Activated CD8-positive, alpha-beta memory T cell treated with anti-CD3 and anti-CD28 coated beads for 24 hours (primary cell): ENCODE results near the gene ACTL9.
"Not testable (repeated sequence)": the region's sequence is repeated elsewhere in the genome, so short reads cannot be mapped to it uniquely, and the experiment has no call there.

Experiments used
- DNase-seq: peaks from one replicate; pipeline ENCODE4 v3.0.0-alpha.2; 2020

Gene ACTL9, protein sequence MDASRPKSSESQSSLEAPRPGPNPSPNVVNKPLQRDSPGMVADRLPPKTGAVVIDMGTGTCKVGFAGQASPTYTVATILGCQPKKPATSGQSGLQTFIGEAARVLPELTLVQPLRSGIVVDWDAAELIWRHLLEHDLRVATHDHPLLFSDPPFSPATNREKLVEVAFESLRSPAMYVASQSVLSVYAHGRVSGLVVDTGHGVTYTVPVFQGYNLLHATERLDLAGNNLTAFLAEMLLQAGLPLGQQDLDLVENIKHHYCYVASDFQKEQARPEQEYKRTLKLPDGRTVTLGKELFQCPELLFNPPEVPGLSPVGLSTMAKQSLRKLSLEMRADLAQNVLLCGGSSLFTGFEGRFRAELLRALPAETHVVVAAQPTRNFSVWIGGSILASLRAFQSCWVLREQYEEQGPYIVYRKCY

DNA sequence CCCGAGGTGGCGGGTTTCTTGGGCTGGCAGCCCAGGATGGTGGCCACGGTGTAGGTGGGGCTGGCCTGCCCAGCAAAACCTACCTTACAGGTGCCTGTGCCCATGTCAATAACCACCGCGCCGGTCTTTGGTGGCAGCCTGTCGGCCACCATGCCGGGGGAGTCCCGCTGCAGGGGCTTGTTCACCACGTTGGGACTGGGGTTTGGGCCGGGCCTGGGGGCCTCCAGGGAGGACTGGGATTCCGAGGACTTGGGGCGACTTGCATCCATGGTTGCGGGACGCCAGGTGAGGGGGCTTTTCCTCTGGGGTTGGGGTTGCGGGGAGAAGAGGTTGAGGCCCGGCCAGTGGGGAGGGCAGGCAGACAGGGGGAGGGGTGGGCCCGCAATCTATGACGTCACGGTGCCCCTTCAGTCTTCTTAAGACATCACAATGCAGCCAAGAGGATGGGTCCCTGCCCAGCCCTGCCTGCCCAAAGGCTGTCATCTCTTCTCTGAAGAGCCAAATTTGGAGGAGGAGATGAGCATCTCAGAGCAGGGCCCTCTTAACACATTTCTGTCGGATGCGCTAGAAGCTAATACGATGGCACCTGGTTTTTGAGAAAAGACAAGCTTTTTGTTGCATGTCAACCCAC is at the start of gene ACTL9:
Gene ACTL9, minus strand, starts transcription at position 363 of the 631 bp plus-strand sequence. Its CDS starts 94 bp downstream, at position 269.
- no peak for DNase-seq

DNA sequence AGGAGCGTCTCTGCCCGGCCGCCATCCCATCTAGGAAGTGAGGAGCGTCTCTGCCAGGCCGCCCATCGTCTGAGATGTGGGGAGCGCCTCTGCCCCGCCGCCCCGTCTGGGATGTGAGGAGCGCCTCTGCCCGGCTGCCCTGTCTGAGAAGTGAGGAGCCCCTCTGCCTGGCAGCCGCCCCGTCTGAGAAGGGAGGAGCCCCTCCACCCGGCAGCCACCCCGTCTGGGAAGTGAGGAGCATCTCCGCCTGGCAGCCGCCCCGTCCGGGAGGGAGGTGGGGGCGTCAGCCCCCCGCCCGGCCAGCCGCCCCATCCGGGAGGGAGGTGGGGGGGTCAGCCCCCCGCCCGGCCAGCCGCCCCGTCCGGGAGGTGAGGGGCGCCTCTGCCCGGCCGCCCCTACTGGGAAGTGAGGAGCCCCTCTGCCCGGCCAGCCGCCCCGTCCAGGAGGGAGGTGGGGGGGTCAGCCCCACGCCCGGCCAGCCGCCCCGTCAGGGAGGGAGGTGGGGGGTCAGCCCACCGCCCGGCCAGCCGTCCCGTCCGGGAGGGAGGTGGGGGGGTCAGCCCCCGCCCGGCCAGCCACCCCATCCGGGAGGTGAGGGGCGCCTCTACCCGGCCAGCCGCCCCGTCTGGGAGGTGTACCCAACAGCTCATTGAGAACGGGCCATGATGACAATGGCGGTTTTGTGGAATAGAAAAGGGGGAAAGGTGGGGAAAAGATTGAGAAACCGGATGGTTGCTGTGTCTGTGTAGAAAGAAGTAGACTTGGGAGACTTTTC is 40.9 kb upstream of the ACTL9 start:
- peak; percentile 17 for DNase-seq

DNA sequence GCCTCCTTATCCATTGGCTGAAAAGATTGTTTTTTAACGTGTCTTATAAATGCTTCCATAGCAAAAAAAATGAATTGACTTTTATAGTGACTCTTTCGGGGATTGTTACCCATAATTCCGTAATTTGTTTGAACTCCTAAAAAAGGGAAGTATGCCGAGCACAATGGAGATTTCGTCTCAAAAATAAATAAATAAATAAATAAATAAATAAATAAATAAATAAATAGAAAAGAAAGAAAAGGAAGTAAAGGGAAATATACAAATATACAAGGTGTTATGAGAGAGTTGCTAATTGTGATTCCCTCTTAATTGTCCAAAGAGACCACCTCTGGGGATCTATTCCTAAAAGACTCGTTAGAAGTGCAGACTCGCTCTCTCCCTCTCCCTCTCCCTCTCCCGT is 39.8 kb upstream of the ACTL9 start:
- DNase-seq = no peak

DNA sequence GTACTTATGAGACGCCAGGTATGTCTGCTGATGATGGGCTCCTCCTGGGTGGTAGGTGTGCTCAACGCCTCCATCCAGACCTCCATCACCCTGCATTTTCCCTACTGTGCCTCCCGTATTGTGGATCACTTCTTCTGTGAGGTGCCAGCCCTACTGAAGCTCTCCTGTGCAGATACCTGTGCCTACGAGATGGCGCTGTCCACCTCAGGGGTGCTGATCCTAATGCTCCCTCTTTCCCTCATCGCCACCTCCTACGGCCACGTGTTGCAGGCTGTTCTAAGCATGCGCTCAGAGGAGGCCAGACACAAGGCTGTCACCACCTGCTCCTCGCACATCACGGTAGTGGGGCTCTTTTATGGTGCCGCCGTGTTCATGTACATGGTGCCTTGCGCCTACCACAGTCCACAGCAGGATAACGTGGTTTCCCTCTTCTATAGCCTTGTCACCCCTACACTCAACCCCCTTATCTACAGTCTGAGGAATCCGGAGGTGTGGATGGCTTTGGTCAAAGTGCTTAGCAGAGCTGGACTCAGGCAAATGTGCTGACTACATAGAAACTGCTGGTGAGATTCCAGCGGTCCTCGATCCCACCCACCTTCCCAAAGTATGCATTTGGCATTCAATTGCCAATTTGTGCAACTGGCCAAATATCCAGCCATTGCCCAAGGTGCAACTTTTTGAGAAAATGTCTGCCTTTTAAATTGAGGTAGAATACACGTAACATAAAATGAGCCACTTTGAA is 33.0 kb upstream of the ACTL9 start:
- no peak for DNase-seq

DNA sequence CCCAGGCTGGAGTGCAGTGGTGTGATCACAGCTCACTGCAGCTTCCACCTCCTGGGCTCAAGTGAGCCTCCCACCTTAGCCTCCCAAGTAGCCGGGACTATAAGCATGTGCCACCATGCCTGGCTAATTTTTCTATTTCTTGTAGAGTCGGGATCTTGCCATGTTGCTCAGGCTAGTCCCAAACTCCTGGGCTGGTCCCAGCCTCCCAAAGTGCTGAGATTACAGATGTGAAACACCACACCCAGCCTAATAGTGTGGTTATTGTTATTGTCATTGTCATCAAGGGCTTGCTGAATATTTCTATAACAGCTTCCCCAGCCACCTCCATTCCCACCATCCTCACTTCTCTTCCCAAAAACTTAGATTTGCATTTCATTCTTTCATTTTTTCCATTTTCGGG is 25.7 kb upstream of the ACTL9 start:
- DNase-seq = no peak

DNA sequence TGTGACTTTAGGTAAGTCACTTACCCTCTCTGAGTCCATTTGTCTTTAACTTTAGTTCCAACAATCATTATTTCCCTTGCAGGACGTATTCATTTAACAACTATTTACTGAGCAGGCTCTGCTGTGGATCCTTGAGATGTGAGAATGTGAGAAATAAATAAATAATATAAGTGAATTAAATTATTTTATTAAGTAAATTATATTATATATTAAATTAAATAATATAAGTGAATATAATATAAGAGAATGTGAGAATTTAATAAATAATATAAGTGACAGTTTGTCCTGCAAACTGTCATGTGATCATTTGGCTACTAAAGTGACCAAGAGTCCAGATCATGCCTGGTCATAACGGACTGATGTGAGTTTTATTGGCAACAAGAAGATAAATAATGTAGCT is 23.4 kb upstream of the ACTL9 start:
- DNase-seq = no peak

DNA sequence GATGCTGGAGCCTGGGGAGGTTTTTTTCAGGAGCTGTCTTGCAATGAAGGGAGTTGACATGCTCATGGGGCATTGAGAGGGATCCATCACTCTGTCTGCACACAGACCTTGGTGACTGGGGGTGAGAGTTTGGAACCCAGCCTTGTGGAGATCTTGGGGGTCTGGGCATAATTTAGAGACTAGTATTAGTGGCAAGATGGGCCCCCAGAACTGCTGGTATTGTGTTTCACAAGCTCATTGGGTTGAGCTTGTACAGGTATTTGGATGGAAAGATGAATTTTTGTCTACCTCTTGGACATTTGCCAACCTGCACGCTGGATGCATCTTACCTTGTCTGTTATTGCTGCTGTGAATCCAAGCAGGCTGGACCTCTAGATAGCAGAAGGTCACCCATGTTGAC is 22.7 kb upstream of the ACTL9 start, which contains the start of gene OR2Z1:
Gene OR2Z1, plus strand, starts transcription at position 301 of the 400 bp plus-strand sequence. CDS start 9,395 bp downstream, outside the sequence.
- peak; percentile 24 for DNase-seq

DNA sequence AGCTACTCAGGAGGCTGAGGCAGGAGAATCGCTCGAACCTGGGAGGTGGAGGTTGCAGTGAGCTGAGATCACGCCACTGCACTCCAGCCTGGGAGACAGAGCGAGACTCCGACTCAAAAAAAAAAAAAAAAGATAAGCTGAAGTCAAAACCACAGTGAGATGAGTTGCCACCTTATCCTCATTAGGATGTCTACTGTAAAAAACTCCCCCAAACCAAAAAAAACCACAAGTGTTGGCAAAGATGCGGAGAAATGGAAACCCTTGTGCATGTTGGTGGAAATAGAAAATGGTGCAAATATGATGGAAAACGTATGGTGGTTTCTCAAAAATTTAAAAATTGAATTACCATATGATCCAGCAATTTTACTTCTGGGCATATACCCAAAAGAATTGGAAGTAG is 11.7 kb upstream of the ACTL9 start:
- not testable (repeated sequence) for DNase-seq

DNA sequence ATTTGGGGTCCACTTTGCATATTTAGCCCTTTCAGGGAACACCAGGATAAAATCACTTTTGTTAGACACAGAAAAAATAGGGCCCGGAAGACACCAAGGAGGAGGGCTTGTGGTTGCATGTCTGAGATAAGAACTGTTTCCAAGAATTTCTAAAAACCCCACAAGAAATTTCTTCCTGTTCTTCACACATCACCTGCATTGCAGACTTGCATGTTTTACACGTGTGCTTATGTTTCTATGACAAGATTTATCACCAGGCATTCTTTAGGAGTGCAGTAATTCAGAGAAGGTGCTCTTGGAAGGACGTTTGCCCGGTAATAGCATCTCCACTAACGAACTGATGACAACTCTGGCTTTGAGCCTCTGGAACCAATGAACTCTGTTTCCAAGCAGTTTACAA is 7.1 kb upstream of the ACTL9 start:
- no peak for DNase-seq

DNA sequence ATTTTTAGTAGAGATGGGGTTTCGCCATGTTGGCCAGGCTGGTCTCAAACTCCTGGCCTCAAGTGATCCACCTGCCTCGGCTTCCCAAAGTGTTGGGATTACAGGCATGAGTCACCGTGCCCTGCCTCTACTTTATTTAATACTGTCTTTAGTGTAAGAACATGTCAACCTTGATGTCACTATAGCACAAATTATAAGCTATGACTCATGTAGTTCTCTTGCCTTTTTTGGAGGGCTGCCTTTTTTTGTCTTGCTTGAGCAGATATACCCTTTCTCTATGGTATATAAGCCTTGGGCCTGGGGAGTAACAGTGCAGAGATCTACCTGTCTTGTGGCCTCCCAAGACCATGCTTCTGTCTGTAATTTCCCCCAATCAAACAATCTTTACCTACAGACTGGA is 6.7 kb upstream of the ACTL9 start:
- not testable (repeated sequence) for DNase-seq

DNA sequence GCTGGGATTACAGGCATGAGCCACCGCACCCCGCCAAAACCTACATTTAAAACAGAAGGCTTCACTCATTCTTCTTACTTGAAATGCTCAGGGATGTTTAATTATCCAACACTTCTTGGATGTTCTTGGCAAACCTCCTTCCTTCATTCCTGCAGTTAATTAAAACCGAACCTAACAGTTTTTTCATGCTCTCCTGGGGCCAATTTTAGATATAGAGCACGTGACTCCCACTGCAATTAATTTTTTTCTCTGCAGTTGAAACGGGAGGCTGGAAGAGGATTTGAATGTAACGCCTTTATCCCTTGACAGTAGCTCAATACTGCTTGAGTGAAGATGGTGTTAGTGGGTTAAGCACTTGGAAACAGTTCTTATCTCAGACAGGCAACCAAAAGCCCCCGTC is 4.6 kb upstream of the ACTL9 start:
- no peak for DNase-seq

DNA sequence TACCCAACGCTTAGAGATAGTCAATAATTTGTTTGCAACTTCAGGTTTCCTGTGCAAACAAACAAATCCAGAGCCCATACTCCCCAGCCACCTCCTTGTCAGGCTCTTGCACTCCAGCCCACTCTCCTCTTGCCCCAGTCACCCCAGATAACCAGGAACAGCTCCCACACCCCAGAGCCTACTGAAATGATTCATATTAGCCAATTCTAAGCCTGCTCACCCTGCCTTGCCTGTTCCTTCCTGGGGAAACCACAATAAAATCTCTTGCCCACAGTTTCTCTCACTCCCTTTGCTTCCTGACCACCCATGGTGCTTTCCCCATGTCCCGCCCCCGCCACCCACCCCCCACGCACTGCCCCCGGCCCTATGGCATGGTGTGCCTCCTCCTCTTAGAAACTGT is 3.8 kb upstream of the ACTL9 start:
- DNase-seq = peak; percentile 69

DNA sequence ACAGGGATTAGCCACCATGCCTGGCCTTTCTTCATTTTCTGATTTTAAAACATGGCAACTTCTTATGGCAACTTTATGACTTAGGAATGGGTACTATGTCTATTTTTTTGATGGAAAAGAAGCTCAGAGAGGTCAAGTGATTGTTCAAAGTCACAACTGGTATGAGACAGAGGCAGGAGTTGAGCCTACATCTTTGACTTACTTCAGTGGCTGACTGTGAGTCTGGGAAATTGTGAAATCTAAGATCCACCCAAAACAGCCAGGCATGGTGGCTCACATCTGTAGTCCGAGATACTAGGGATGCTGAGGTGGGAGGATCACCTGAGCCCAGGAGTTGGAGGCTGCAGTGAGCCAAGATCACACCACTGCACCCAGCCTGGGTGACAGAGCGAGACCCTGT is 2.4 kb upstream of the ACTL9 start:
- DNase-seq = no peak

DNA sequence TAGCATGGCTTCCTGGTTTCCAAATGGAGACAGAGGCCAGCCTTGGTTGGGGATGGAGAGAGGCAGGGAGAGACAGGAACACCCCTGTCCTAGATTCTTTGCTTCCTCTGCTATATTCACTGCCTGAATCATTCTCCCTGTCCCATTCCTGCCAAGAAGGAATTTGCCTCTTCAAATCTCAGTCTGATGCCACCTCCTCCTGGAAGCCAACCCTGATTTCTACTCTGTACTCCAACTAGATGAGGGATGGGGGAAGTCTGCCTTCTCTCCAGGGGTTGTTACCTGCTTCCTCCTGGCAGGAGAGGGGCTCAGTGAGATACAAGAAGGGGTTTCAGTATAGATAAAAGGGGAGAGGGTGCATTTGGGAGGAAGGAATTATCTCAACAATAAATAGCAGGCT is 1.3 kb upstream of the ACTL9 start:
- DNase-seq = no peak

DNA sequence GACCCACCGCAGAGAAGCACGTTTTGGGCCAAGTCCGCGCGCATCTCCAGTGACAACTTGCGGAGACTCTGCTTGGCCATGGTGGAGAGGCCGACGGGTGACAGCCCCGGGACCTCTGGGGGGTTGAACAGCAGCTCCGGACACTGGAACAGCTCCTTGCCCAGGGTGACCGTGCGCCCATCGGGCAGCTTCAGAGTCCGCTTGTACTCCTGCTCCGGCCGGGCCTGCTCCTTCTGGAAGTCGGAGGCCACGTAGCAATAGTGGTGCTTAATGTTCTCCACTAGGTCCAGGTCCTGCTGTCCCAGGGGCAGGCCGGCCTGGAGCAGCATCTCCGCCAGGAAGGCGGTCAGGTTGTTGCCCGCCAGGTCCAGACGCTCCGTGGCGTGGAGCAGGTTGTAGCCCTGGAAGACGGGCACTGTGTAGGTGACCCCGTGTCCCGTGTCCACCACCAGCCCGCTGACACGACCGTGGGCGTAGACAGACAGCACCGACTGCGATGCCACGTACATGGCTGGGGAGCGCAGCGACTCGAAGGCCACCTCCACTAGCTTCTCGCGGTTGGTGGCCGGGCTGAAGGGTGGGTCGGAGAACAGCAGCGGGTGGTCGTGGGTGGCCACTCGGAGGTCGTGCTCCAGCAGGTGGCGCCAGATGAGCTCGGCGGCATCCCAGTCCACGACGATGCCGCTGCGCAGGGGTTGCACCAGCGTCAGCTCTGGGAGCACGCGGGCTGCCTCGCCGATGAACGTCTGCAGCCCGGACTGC is 743 bp downstream of the ACTL9 start:
- DNase-seq = no peak

DNA sequence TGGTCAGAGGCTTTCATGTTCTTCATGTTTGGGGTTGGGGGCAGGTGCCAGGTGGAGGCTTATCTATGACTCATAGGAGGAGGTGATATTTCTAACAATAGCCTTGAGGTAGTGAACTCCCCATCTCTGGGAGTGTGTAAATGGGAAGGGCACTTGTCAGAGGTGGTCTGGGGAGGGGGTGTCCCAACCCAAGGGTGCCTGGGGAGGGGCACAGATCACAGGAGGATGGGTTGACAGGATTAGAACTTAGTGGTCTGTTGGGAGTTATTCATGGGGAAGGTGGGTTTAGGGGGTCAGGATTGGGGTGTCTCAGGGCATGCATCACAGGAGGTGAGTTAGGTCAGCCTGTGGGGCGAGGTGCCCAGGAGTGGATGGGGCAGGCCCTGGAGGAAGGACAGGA is 1.6 kb downstream of the ACTL9 start:
- DNase-seq = no peak

DNA sequence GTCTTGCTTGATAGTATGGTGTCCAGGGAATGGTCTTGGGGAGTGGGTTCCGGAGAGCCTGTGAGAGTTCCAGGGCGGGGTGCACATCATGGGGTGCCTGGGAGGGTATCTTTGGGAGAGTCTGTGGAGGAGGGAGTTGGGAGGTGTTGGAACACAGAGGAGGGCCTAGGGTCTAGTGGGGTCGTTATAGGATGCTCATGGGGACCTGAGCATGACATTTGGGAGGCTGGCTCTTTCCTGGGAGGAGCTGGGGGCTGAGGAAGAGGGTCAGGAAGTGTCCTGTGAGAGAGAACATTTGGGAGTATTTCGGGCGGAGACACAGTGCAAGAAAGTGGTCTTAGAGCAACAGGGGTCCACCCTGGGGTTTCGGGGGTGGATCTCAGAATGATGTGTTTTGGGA is 2.7 kb downstream of the ACTL9 start:
- DNase-seq = no peak

DNA sequence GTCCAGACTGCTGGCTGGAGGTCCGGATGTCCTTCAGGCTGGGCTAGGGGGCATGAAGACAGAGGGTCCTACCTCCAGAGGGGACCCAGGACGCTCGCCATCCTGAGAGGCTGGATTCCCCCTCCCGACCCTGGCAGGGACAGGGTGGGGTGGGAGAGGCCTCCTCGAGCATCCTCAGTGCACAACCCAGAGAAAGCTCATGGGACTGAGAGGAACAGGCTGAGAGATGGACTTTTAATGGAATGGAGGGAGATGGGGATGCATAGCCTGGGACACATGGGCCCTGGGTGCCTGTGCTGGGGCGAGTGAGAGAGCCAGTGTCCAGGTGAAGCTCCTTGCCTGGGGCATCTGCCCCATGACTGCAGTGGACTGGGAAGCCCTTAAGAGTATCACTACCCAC is 3.1 kb downstream of the ACTL9 start:
- DNase-seq = no peak

DNA sequence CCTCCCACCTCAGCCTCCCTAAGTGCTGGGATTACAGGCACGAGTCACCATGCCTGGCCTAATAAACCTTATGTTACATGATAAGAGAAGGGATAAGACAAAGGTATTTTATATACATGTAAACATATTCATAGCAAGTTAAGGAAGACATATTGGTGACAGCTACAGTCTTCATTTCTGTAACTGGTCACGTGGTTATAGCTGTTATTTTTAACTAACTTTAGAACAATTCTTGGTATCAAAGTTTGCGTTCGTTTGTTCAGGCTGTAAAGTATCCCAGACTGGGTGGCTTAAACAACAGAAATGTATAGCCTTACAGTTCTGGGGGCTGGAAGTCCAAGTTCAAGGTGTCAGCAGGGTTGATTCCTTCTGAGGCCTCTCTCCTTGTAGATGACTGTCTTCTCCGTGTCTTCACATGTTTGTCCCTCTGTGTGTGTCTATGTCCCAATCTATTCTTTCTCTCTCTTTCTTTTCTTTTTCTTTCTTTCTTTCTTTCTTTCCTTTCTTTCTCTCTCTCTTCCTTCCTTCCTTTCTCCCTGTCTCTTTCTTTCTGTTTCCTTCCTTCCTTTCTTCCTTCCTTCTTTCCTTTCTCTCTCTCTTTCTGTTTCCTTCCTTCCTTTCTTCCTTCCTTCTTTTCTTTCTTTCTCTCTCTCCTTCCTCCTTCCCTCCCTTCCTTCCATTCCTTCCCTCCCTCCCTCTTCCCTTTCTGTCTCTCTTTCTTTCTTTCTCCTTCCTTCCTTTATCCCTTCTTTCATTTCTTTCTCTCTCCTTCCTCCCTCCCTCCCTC is 7.6 kb downstream of the ACTL9 start:
- DNase-seq = no peak

DNA sequence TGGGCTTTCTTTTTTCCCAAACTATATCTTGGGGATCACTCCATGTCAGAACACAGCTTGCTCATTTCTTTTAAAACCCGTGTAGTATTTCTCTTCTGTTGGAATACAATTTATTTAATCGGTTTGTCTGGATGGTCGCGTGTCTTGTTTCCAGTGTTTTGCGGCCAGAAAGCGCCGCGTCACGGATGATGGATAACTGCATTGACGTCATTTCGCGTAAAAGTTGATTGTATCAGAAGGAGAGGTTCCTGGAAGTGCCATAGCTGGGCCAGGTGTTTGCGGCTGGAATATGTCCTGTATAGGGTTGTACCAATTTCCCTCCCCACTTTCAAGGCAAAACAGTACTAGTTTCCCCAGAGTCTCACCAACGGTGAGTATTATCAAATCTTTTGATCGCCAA is 9.7 kb downstream of the ACTL9 start:
- DNase-seq = no peak

DNA sequence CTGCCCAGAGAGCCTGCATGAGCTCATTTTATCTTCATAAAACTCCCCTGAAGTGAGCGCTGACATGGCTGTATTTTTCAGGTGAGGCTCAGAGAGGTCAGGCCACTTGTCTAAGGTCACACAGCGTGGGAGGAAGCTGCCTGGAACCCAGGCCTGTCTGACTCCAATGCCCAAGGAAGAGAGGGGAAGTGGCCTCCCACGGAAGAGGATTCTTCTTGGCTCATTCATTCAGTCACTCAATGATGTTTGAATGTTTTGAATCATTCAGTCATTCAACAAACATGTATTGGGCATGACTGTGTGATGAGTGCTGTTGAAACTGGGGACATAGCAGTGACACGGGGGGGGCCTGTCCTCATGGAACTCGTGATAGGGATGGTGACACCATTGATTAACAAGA is 12.0 kb downstream of the ACTL9 start:
- DNase-seq = no peak
